Suprapubic skin (tissue), 4 donors: ENCODE data around the gene SLC28A1. TPM values are rescaled to one million over a fixed set of nuclear protein-coding genes. Genes with fewer than 3 reads are reported as not detected.

ENCODE experiments used
- DNase-seq, 2 donors: peaks; one replicate each; pipeline ENCODE4 v3.0.0-alpha.2; 2019; ENCODE audit warnings: low spot score in 2 of 2
- H3K27ac ChIP-seq: fragments of 200-600 bp; sonication (generic); one replicate; pipeline ENCODE4 v1.5.1; 2019
- H3K27me3 ChIP-seq: fragments of 200-600 bp; sonication (generic); one replicate; pipeline ENCODE4 v1.5.1; 2019
- H3K36me3 ChIP-seq: fragments of 200-600 bp; sonication (generic); one replicate; pipeline ENCODE4 v1.5.1; 2019
- H3K4me1 ChIP-seq: fragments of 200-600 bp; sonication (generic); one replicate; pipeline ENCODE4 v1.5.1; 2019
- H3K4me3 ChIP-seq: fragments of 200-600 bp; sonication (generic); one replicate; pipeline ENCODE4 v1.5.1; 2019; ENCODE audit warnings: mild to moderate bottlenecking
- H3K9me3 ChIP-seq: fragments of 200-600 bp; sonication (generic); one replicate; pipeline ENCODE4 v1.5.1; 2019
- EP300 ChIP-seq: sonication (generic); formaldehyde crosslinking; IDR thresholded peaks from one replicate; pipeline ENCODE4 v1.6.1; 2017; ENCODE audit warnings: antibody characterized with exemption
- POLR2A ChIP-seq, 2 donors: fragments of 450-650 bp; IDR thresholded peaks; one replicate each; pipeline ENCODE4 v1.6.1; 2017; ENCODE audit warnings: antibody characterized with exemption in 2 of 2, mild to moderate bottlenecking in 2 of 2, moderate library complexity in 2 of 2
- POLR2AphosphoS5 ChIP-seq, 3 donors: sonication (generic); formaldehyde crosslinking; IDR thresholded peaks; one replicate each; pipeline ENCODE4 v1.6.1; 2017; ENCODE audit warnings: antibody characterized with exemption in 3 of 3
- WGBS: methylation state at CpG from one replicate; pipeline ENCODE4 v1.1.5; 2018; 5-methylcytosine and 5-hydroxymethylcytosine counted together
- total RNA-seq, 4 donors: library from RNA; depleted of rRNA; stranded (reverse); fragments of >200 nt; gene quantifications; one replicate each; pipeline ENCODE4 v1.1.0, GENCODE V29; 2016
- TF ChIP-seq, protein P1 (sequence below), 2 donors: fragments of 200-600 bp in 1 of 2; fragments of 450-650 bp in 1 of 2; sonication (generic) in 1 of 2; IDR thresholded peaks; one replicate each; pipeline ENCODE4 v1.5.1; 2016 to 2019; ENCODE audit warnings: antibody characterized with exemption in 2 of 2, mild to moderate bottlenecking in 1 of 2, moderate library complexity in 1 of 2

Gene SLC28A1
- total RNA-seq, 4 donors from 2014 or later = not detected

DNA sequence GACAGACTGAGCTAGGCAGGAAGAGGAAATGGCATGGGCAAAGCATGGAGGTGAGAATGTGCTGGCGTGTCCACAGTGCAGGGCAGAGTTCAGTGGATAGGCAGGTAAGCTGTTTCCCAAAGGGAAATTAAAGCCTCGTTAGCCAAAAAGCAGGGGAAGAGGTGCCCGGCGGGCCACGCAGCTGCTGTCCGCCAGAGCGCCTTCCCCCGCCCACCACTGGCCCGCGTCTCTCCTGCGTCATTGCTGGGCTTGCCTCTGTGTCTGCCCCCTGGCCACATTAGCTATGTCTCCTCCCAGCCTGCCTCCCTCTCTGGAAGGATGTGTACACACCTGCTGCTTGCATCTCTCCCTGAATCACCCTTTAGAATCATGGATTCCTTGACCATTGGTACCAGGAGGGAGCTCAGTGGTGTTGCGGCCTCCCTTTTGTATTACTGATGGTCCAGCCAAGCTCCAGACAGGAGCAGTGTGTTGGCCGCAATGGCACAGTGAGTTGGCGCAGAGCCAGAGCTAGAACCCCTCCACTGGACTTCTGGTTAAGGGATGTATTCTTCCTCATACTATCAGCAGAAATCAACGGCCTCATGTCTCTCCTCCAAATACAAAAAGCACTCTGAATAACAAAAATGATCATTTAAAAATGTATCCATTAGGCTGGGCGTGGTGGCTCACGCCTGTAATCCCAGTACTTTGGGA is 26.6 kb downstream of the SLC28A1 start:
- DNase-seq = no peak
- no peaks in the 10 kb centered on the region for H3K36me3 ChIP-seq
- H3K27me3 ChIP-seq = no peaks in the 10 kb centered on the region
- WGBS = 93% methylated on average over 17 of the region's 17 CpGs
- H3K27ac ChIP-seq = no peak overlapping the region
- H3K4me3 ChIP-seq = no peak overlapping the region
- peaks cover 43% of the 10 kb centered on the region for H3K4me1 ChIP-seq
- TF ChIP-seq POLR2AphosphoS5 (IDR thresholded peaks at IDR 0.05) (no peak), EP300 (no peak), POLR2A (IDR thresholded peaks at IDR 0.05) (no peak)
- TF ChIP-seq, protein P1, sequence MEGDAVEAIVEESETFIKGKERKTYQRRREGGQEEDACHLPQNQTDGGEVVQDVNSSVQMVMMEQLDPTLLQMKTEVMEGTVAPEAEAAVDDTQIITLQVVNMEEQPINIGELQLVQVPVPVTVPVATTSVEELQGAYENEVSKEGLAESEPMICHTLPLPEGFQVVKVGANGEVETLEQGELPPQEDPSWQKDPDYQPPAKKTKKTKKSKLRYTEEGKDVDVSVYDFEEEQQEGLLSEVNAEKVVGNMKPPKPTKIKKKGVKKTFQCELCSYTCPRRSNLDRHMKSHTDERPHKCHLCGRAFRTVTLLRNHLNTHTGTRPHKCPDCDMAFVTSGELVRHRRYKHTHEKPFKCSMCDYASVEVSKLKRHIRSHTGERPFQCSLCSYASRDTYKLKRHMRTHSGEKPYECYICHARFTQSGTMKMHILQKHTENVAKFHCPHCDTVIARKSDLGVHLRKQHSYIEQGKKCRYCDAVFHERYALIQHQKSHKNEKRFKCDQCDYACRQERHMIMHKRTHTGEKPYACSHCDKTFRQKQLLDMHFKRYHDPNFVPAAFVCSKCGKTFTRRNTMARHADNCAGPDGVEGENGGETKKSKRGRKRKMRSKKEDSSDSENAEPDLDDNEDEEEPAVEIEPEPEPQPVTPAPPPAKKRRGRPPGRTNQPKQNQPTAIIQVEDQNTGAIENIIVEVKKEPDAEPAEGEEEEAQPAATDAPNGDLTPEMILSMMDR (IDR thresholded peaks at IDR 0.05) = no peak
- H3K9me3 ChIP-seq = no peaks in the 10 kb centered on the region

DNA sequence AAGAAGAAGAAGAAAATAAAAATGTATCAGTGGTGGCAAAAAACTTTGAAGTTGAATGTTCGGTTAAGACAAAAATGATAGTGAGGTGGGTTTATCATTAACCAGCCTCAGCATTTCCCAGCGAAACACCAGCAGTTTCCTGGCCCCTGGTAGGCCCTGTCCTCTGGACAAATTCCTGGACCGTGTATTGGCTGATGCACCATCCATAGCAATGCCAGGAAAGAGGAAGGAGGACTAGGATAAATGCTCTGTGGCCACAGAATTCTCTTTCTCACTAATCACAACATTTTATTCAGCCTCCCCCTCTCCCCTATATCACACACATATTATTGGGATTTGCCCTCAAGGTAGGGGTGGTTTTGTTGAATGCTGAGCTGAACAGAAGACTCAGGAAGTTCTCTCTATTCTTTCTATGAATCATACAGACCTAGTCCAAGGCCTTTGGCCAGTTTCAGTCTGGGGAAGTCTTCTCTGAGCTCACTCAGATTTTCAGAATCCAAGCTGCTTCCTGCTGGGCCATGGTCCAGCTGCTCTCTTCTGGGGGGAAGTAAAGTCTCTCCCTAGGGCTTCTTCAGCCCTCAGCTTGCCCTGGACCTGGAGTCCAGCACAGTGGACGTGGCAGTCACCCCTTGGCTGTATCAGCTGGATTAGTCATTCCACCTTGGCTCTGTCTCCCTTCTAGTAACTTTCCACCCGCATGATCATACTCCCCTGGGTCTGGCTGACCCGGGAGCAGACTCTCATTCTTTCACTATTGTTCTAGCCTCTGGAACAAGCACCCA is 27.6 kb downstream of the SLC28A1 start:
- H3K27ac ChIP-seq = peak overlapping the region; percentile 35
- no peak overlapping the region for H3K4me3 ChIP-seq
- H3K36me3 ChIP-seq = no peaks in the 10 kb centered on the region
- no peaks in the 10 kb centered on the region for H3K27me3 ChIP-seq
- H3K9me3 ChIP-seq = no peaks in the 10 kb centered on the region
- peak; percentile 89 to 92 for DNase-seq
- peaks cover 43% of the 10 kb centered on the region for H3K4me1 ChIP-seq
- WGBS = 30% methylated on average over 6 of the region's 6 CpGs
- TF ChIP-seq POLR2A (IDR thresholded peaks at IDR 0.05) (no peak), EP300 (no peak), POLR2AphosphoS5 (IDR thresholded peaks at IDR 0.05) (peak in 1 of 3 donors; percentile 29)
- TF ChIP-seq, protein P1 (IDR thresholded peaks at IDR 0.05) = no peak

DNA sequence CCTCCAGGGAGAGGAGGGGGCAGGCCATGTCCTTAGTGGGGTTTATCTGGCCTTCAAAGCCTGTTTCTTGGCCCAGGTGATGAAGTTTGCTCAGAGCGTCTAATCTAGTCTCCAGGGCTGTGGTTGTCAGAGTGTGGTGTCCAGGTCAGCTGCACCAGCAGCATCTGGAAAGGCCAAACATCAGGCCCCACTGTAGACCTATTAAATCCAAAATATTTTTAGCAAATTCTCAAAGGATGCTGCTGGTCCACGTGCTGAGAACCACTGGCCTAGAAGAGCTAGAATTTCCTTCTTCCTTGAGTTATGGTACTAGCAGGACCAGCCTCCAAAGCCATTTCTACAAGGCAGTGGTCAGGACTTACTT is 28.9 kb downstream of the SLC28A1 start:
- 50% methylated on average over 1 of the region's 2 CpGs for WGBS
- H3K36me3 ChIP-seq = no peaks in the 10 kb centered on the region
- H3K27me3 ChIP-seq = no peaks in the 10 kb centered on the region
- H3K27ac ChIP-seq = peak overlapping the region; percentile 35
- H3K9me3 ChIP-seq = no peaks in the 10 kb centered on the region
- DNase-seq = no peak
- no peak overlapping the region for H3K4me3 ChIP-seq
- peaks cover 43% of the 10 kb centered on the region for H3K4me1 ChIP-seq
- no peak for TF ChIP-seq POLR2AphosphoS5 (IDR thresholded peaks at IDR 0.05)
- TF ChIP-seq EP300 = no peak
- TF ChIP-seq, protein P1 (IDR thresholded peaks at IDR 0.05) = no peak
- TF ChIP-seq POLR2A (IDR thresholded peaks at IDR 0.05) = no peak

DNA sequence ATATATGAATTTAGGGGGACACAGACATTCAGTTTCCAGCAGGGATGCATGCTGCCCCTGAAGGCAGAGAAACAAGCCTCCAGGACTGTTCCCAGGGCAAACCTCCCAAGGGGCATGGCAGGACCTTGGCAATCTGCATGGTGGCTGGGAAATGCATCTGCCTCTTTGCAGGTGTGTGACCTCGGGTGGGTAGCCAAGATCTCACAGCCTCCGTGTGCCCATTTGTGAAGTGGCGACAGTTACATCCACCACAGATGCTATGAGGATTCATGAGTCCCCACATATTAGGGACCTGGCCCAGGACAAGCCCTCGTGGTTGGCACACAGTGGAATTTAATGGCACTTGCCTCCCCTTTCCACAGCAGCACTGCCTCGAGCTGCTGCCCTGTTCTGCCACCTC is 29.9 kb downstream of the SLC28A1 start:
- Histone ChIP-seq H3K27me3 (no peaks in the 10 kb centered on the region), H3K36me3 (no peaks in the 10 kb centered on the region), H3K4me1 (peaks cover 43% of the 10 kb centered on the region), H3K4me3 (no peak overlapping the region), H3K9me3 (no peaks in the 10 kb centered on the region), H3K27ac (peak overlapping the region; percentile 61)
- DNase-seq = no peak
- 53% methylated on average over 2 of the region's 5 CpGs for WGBS
- no peak for TF ChIP-seq EP300
- TF ChIP-seq, protein P1 (IDR thresholded peaks at IDR 0.05) = no peak
- TF ChIP-seq POLR2A (IDR thresholded peaks at IDR 0.05) = no peak
- no peak for TF ChIP-seq POLR2AphosphoS5 (IDR thresholded peaks at IDR 0.05)

DNA sequence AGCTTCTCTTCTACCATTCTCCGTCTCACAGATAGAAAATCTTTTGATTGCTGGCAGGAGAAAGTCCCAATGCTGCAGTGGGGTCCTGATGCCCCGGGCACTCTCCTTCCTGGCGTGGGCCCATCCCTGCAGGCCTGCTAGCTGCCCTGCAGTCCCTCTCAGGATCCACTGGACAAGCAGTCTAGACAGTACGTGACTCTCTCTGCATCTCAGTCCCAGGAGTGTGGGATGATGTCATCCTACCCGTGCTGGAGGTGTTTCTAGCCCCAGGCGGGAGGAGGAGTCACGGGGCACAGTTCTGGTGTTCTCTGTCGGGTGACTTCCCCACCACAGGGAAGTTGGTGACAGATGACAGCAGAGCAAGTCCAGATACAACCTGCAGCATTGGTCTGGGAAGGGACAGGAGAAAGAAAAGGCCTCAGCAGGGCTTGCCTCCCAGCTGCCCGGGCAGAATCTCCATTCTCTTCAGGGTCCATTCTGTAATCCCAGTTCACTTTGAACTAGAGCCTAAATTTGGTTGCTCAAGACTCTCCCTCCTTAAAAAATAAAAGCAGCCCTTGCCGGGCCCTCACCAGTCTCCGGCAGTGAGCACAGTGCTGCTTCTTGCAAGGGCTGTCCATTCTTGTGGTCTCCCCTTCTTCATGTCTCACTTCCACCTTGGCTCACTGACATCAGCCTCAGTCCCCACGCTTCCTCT is 30.6 kb downstream of the SLC28A1 start:
- Histone ChIP-seq H3K36me3 (no peaks in the 10 kb centered on the region), H3K9me3 (no peaks in the 10 kb centered on the region), H3K4me3 (no peak overlapping the region), H3K4me1 (peaks cover 43% of the 10 kb centered on the region), H3K27ac (peak overlapping the region; percentile 61), H3K27me3 (no peaks in the 10 kb centered on the region)
- peak in 1 of 2 donors; percentile 81 for DNase-seq
- TF ChIP-seq, protein P1 (IDR thresholded peaks at IDR 0.05) = no peak
- no peak for TF ChIP-seq EP300
- WGBS = 37% methylated on average over 11 of the region's 12 CpGs
